Breast epithelium (tissue), 3 donors: ENCODE measurements around the gene PISD.

Source experiments
- POLR2A ChIP-seq: fragments of 450-650 bp; IDR thresholded peaks from one replicate; pipeline ENCODE4 v1.6.1; 2016; ENCODE audit warnings: antibody characterized with exemption, mild to moderate bottlenecking, moderate library complexity
- TF ChIP-seq, protein P1 (sequence below), 3 donors: fragments of 450-650 bp; IDR thresholded peaks; one replicate each; pipeline ENCODE4 v1.5.1; 2016 to 2017; ENCODE audit warnings: antibody characterized with exemption in 3 of 3, mild to moderate bottlenecking in 3 of 3, moderate library complexity in 3 of 3

DNA sequence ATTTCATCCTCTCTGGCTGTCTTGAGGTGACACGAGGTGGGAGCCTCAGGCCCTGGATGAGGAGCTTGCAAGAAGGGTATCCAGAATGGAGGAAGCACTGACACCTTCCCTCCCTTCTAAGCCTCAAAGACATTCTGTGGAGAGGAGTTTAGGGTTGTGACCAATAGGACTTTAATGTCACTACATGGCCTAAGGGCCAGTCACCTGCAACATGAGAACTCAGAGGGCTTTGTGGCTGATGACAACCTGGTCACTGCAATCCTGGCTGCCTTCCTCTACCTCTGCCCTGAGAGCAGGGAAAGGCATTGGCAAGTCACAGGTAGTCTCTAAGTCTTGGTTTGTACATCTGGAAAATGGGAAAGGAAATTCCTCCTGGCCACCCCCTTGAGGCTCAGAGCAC lies 33.7 kb downstream of the PISD start:
- TF ChIP-seq, protein P1, sequence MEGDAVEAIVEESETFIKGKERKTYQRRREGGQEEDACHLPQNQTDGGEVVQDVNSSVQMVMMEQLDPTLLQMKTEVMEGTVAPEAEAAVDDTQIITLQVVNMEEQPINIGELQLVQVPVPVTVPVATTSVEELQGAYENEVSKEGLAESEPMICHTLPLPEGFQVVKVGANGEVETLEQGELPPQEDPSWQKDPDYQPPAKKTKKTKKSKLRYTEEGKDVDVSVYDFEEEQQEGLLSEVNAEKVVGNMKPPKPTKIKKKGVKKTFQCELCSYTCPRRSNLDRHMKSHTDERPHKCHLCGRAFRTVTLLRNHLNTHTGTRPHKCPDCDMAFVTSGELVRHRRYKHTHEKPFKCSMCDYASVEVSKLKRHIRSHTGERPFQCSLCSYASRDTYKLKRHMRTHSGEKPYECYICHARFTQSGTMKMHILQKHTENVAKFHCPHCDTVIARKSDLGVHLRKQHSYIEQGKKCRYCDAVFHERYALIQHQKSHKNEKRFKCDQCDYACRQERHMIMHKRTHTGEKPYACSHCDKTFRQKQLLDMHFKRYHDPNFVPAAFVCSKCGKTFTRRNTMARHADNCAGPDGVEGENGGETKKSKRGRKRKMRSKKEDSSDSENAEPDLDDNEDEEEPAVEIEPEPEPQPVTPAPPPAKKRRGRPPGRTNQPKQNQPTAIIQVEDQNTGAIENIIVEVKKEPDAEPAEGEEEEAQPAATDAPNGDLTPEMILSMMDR (IDR thresholded peaks at IDR 0.05), result no peak
- TF ChIP-seq POLR2A, result no peak
